Measurements from ENCODE around the gene GARNL3.

GARNL3 gene

GRCh38 chr9:127390248-127390545, 125.6 kb downstream of the GARNL3 start:
- DNase-seq, result no peak

GRCh38 chr9:127390563-127390962, 126.0 kb downstream of the GARNL3 start:
- DNase-seq, result no peak

- no peak for DNase-seq
These were observed 127.6 kb downstream of the GARNL3 start for GRCh38 chr9:127392166-127392565.

- DNase-seq, result no peak
These were observed 128.4 kb downstream of the GARNL3 start for GRCh38 chr9:127392976-127393375.

GRCh38 chr9:127393645-127394044, 129.1 kb downstream of the GARNL3 start:
- no peak for DNase-seq

GRCh38 chr9:127395497-127396252, 131.1 kb downstream of the GARNL3 start:
- no peak for DNase-seq

- DNase-seq, result no peak
These were observed 131.8 kb downstream of the GARNL3 start for GRCh38 chr9:127396253-127396807.

GRCh38 chr9:127396808-127397645, 132.5 kb downstream of the GARNL3 start, which contains the start of gene SLC2A8:
Gene SLC2A8 (plus strand): TSS chr9:127397169. CDS start chr9:127397231, 62 bp downstream.
- DNase-seq, result peak; percentile 100

GRCh38 chr9:127397646-127398274, 133.2 kb downstream of the GARNL3 start:
- DNase-seq, result no peak

- DNase-seq, result no peak
These were observed 133.7 kb downstream of the GARNL3 start for GRCh38 chr9:127398275-127398647.

- DNase-seq, result no peak
These were observed 134.3 kb downstream of the GARNL3 start for GRCh38 chr9:127398715-127399400.

- DNase-seq, result no peak
These were observed 135.2 kb downstream of the GARNL3 start for GRCh38 chr9:127399736-127400269.

GRCh38 chr9:127402401-127403090, 138.0 kb downstream of the GARNL3 start:
- no peak for DNase-seq

GRCh38 chr9:127403507-127404192, 139.1 kb downstream of the GARNL3 start:
- DNase-seq, result no peak

GRCh38 chr9:127404631-127405030, 140.1 kb downstream of the GARNL3 start:
- no peak for DNase-seq

- no peak for DNase-seq
These were observed 141.0 kb downstream of the GARNL3 start for GRCh38 chr9:127405344-127406125.

GRCh38 chr9:127406799-127407491, 142.4 kb downstream of the GARNL3 start:
- DNase-seq, result no peak

- no peak for DNase-seq
These were observed 142.9 kb downstream of the GARNL3 start for GRCh38 chr9:127407492-127407843.

- no peak for DNase-seq
These were observed 146.5 kb downstream of the GARNL3 start for GRCh38 chr9:127411122-127411521.

- DNase-seq, result no peak
These were observed 150.6 kb downstream of the GARNL3 start for GRCh38 chr9:127415141-127415540.
